Heart left ventricle (tissue), 16 donors: ENCODE results near the gene OR6X1. TPM values are rescaled to one million over a fixed set of nuclear protein-coding genes. Genes with fewer than 3 reads are reported as not detected.
A peak's percentile ranks its signal among the peaks of the same experiment; 100 is the strongest.
"Not testable (repeated sequence)": the region's sequence is repeated elsewhere in the genome, so short reads cannot be mapped to it uniquely, and the experiment has no call there.

Experiments
- ATAC-seq, 4 donors: fragments of 200-7000 bp; cut with Tn5 transposase; one replicate each; pipeline ENCODE4 v1.9.1; 2020 to 2022; ENCODE audit warnings: moderate library complexity in 4 of 4, mild to moderate bottlenecking in 3 of 4, moderate number of reproducible peaks in 1 of 4
- DNase-seq, 5 donors: peaks; one replicate each; pipeline ENCODE4 v3.0.0-alpha.2; 2020
- H3K27ac ChIP-seq, 12 donors: fragments of 200-600 bp; sonication (generic) in 4 of 12; one replicate each; pipeline versions ENCODE4 v1.5.0 to v1.8.0; 2016 to 2022; ENCODE audit warnings: mild to moderate bottlenecking in 2 of 12
- H3K27me3 ChIP-seq, 9 donors: fragments of 200-600 bp; sonication (generic) in 2 of 9; one replicate each; pipeline versions ENCODE4 v1.5.1 to v1.8.0; 2016 to 2022; ENCODE audit warnings: mild to moderate bottlenecking in 3 of 9
- H3K36me3 ChIP-seq, 9 donors: fragments of 200-600 bp; sonication (generic) in 2 of 9; one replicate each; pipeline versions ENCODE4 v1.5.0 to v1.8.0; 2018 to 2022; ENCODE audit warnings: mild to moderate bottlenecking in 2 of 9
- H3K4me1 ChIP-seq, 12 donors: fragments of 200-600 bp; sonication (generic) in 4 of 12; one replicate each; pipeline versions ENCODE4 v1.5.0 to v1.8.0; 2016 to 2022; ENCODE audit warnings: mild to moderate bottlenecking in 3 of 12
- H3K4me3 ChIP-seq, 12 donors: fragments of 200-600 bp; sonication (generic) in 4 of 12; one replicate each; pipeline versions ENCODE4 v1.5.0 to v1.8.0; 2017 to 2022; ENCODE audit warnings: mild to moderate bottlenecking in 9 of 12, moderate library complexity in 4 of 12
- H3K9me3 ChIP-seq, 12 donors: fragments of 200-600 bp; sonication (generic) in 4 of 12; one replicate each; pipeline versions ENCODE4 v1.5.0 to v1.8.0; 2016 to 2022; ENCODE audit warnings: mild to moderate bottlenecking in 1 of 12
- CTCF ChIP-seq, 12 donors: fragments of 200-600 bp; sonication (generic) in 4 of 12; IDR thresholded peaks; one replicate each; pipeline versions ENCODE4 v1.5.0 to v1.8.0; 2018 to 2022; ENCODE audit warnings: antibody characterized with exemption in 12 of 12, mild to moderate bottlenecking in 5 of 12
- POLR2A ChIP-seq, 2 donors: fragments of 450-650 bp; IDR thresholded peaks; one replicate each; pipeline ENCODE4 v1.6.1; 2017; ENCODE audit warnings: antibody characterized with exemption in 2 of 2, mild to moderate bottlenecking in 2 of 2, moderate library complexity in 2 of 2
- WGBS, 4 donors: extraction: QIAGEN DNeasy Blood & Tissue Kit in 2 of 4; methylation state at CpG; one replicate each; pipeline versions ENCODE4 v1.1.5 to v1.1.7; 2013 to 2018; 5-methylcytosine and 5-hydroxymethylcytosine counted together
- intact Hi-C, 10 donors: fragments of 100-400 bp; cut with DNase I; formaldehyde crosslinking; loops; one replicate each; pipeline versions ENCODE4 v1.11.1 to v1.14.2; 2022
- polyA plus RNA-seq, 2 donors: library from polyadenylated mRNA; stranded (reverse); fragments of 200-250 nt; gene quantifications; one replicate each; pipeline ENCODE4 v1.2.3, GENCODE V29; 2013
- total RNA-seq, 9 donors: library from RNA; depleted of rRNA in 2 of 9; stranded (reverse); fragments of >200 nt in 2 of 9; fragmentation: NEBNext Ultra II Directional in 3 of 9; extraction: Animal tissue kit (Norgen Biotek cat#: 25700) in 3 of 9; gene quantifications; one replicate each; pipeline versions ENCODE4 v1.1.0 to v1.2.4, GENCODE V29; 2016 to 2023
- donor health status: ischemic (EF 13 %, LVEDD 7.1; RV severe dilation, severe dysfunction).
- donor health status: healthy with polysubstance abuse.
- donor health status: DM: no; HTN: yes; CAD: no.
- donor health status: DM: no; HTN: no; CAD: no.
- donor health status: ischemic (EF 25% LVEDD 6.9; RV normal size, moderate dysfunction).
- donor health status: ischemic (EF 25% LVEDD 5.7; RV mildly dilated, moderate dysfunction).
- donor health status: healthy.
- donor health status: DM: yes; HTN: yes; CAD: no.
- donor health status: ischemic (EF 35%, LVEDD 5.7; RV mildly dilated, moderate dysfunction).
- donor health status: nonischemic (EF 11% LVEDD 7.7; RV severe dilation, severe dysfunction).
- donor health status: DM: yes; HTN: yes; CAD: no.
- donor health status: PGD.
- donor health status: ischemic (EF 29% LVEDD 5.4; RV normal size, mild dysfunction).
- donor health status: nonischemic (EF 23%, LVEDD 6.1; RV moderate dilation, normal function).

OR6X1 gene
- total and polyA plus RNA-seq, 11 donors, result not detected

- no peaks in the 10 kb centered on the region for H3K36me3 ChIP-seq
- no peak overlapping the region for H3K4me3 ChIP-seq
- 91 to 95% (median 92%) methylated on average over 4 of the region's 4 CpGs for WGBS, 4 donors
- H3K27me3 ChIP-seq, result peaks cover 0 to 7% (median 0%) of the 10 kb centered on the region in 9 donors
- TF ChIP-seq CTCF (IDR thresholded peaks at IDR 0.05) (no peak), POLR2A (IDR thresholded peaks at IDR 0.05) (no peak)
- H3K4me1 ChIP-seq, result no peaks in the 10 kb centered on the region
- H3K27ac ChIP-seq, result no peak overlapping the region
- no peaks in the 10 kb centered on the region for H3K9me3 ChIP-seq
- intact Hi-C loops, result no loop called here
- no peak for DNase-seq
- ATAC-seq, result no peak
These were observed 35.8 kb downstream of the OR6X1 start for GRCh38 chr11:123718469-123718868.

GRCh38 chr11:123718063-123718462 is 36.3 kb downstream of the OR6X1 start:
- Histone ChIP-seq H3K27me3 (peaks cover 0 to 7% (median 0%) of the 10 kb centered on the region in 9 donors), H3K4me1 (no peaks in the 10 kb centered on the region), H3K4me3 (no peak overlapping the region), H3K36me3 (no peaks in the 10 kb centered on the region), H3K27ac (no peak overlapping the region), H3K9me3 (no peaks in the 10 kb centered on the region)
- intact Hi-C loops, result no loop called here
- TF ChIP-seq CTCF (IDR thresholded peaks at IDR 0.05), result no peak
- TF ChIP-seq POLR2A (IDR thresholded peaks at IDR 0.05), result no peak
- DNase-seq, result no peak
- no peak for ATAC-seq
- WGBS, 4 donors, result 92 to 96% (median 95%) methylated on average over 2 of the region's 2 CpGs

- not testable (repeated sequence) for H3K27me3 ChIP-seq, H3K27ac ChIP-seq, ATAC-seq, H3K4me3 ChIP-seq, H3K9me3 ChIP-seq, H3K36me3 ChIP-seq, DNase-seq, H3K4me1 ChIP-seq
- 80 to 88% (median 84%) methylated on average over 3 of the region's 3 CpGs for WGBS, 4 donors
- intact Hi-C loops, result loop anchor here in 1 of 10 donors (5.0 kb wide), 1 partner anchor 610 kb away; no protein-coding TSS in a partner anchor
These were observed 41.7 kb downstream of the OR6X1 start for GRCh38 chr11:123712627-123713026.

- Histone ChIP-seq H3K9me3 (no peaks in the 10 kb centered on the region), H3K36me3 (no peaks in the 10 kb centered on the region), H3K4me3 (no peak overlapping the region), H3K27ac (no peak overlapping the region), H3K4me1 (no peaks in the 10 kb centered on the region), H3K27me3 (peaks cover 0 to 4% (median 0%) of the 10 kb centered on the region in 9 donors)
- TF ChIP-seq POLR2A (IDR thresholded peaks at IDR 0.05), result no peak
- TF ChIP-seq CTCF (IDR thresholded peaks at IDR 0.05), result peak; percentile 38 to 83 (median 73)
- ATAC-seq (peak in 1 of 4 donors; percentile 59), DNase-seq (peak in 4 of 5 donors; percentile 40 to 51 (median 42))
- WGBS, 4 donors, result 3% methylated on average over 8 of the region's 8 CpGs
- intact Hi-C loops, result loop anchor here (1.0 to 10.0 kb wide), 10 partner anchors 65 to 195 kb away; no protein-coding TSS in a partner anchor
These were observed 46.6 kb downstream of the OR6X1 start for GRCh38 chr11:123707606-123708205.

- no peaks in the 10 kb centered on the region for H3K9me3 ChIP-seq
- no peak for TF ChIP-seq CTCF (IDR thresholded peaks at IDR 0.05)
- TF ChIP-seq POLR2A (IDR thresholded peaks at IDR 0.05), result no peak
- H3K4me3 ChIP-seq, result no peak overlapping the region
- H3K27me3 ChIP-seq, result peaks cover 0 to 5% (median 0%) of the 10 kb centered on the region in 9 donors
- no peaks in the 10 kb centered on the region for H3K36me3 ChIP-seq
- H3K4me1 ChIP-seq, result no peaks in the 10 kb centered on the region
- WGBS, 4 donors, result 92 to 97% (median 95%) methylated on average over 3 of the region's 3 CpGs
- no peak for ATAC-seq
- DNase-seq, result no peak
- no peak overlapping the region for H3K27ac ChIP-seq
- intact Hi-C loops, result loop anchor here (1.0 to 10.0 kb wide), 10 partner anchors 65 to 195 kb away; no protein-coding TSS in a partner anchor
These were observed 47.1 kb downstream of the OR6X1 start for GRCh38 chr11:123707206-123707605.
